HG03066 (cell line): ENCODE data around the gene TFAP2C.
"Not testable (repeated sequence)": the region's sequence is repeated elsewhere in the genome, so short reads cannot be mapped to it uniquely, and the experiment has no call there.

ENCODE experiments used
- ATAC-seq: cut with Tn5 transposase; IDR thresholded peaks from one replicate; pipeline ENCODE4 v1.9.1; 2021; ENCODE audit warnings: low read depth; ENCODE audit not compliant: unreplicated experiment

Gene TFAP2C

GRCh38 chr20:56614196-56614595, 14.9 kb upstream of the TFAP2C start:
- no peak for ATAC-seq

- no peak for ATAC-seq
These were observed 12.4 kb upstream of the TFAP2C start for GRCh38 chr20:56616716-56617115.

GRCh38 chr20:56617489-56617888, 11.6 kb upstream of the TFAP2C start:
- no peak for ATAC-seq

- ATAC-seq: no peak
These were observed 7.4 kb upstream of the TFAP2C start for GRCh38 chr20:56621730-56622129.

GRCh38 chr20:56623930-56624329, 5.2 kb upstream of the TFAP2C start:
- ATAC-seq: not testable (repeated sequence)

- ATAC-seq: no peak
These were observed 4.1 kb upstream of the TFAP2C start for GRCh38 chr20:56624786-56625681.

GRCh38 chr20:56625837-56626236, 3.3 kb upstream of the TFAP2C start:
- ATAC-seq: no peak

- ATAC-seq: no peak
These were observed 2.6 kb upstream of the TFAP2C start for GRCh38 chr20:56626367-56627121.

GRCh38 chr20:56627122-56628014, 1.7 kb upstream of the TFAP2C start:
- ATAC-seq: no peak

GRCh38 chr20:56628015-56628872, 862 bp upstream of the TFAP2C start:
- ATAC-seq: no peak

GRCh38 chr20:56629464-56630085, 469 bp downstream of the TFAP2C start:
- no peak for ATAC-seq

GRCh38 chr20:56630086-56630493, 984 bp downstream of the TFAP2C start:
- no peak for ATAC-seq

- ATAC-seq: no peak
These were observed 1.6 kb downstream of the TFAP2C start for GRCh38 chr20:56630506-56631317.

- ATAC-seq: no peak
These were observed 2.3 kb downstream of the TFAP2C start for GRCh38 chr20:56631318-56631989.

- ATAC-seq: no peak
These were observed 2.9 kb downstream of the TFAP2C start for GRCh38 chr20:56631990-56632327.

GRCh38 chr20:56634307-56634706, 5.2 kb downstream of the TFAP2C start:
- no peak for ATAC-seq

- ATAC-seq: no peak
These were observed 5.8 kb downstream of the TFAP2C start for GRCh38 chr20:56634735-56635385.

- no peak for ATAC-seq
These were observed 7.6 kb downstream of the TFAP2C start for GRCh38 chr20:56636716-56637115.
